HUES48 (cell line): ENCODE results near the gene GSG1.

Source experiments
- H3K27ac ChIP-seq: one replicate; pipeline ENCODE4 v1.7.0; 2013; ENCODE audit warnings: low read depth, low read length, inconsistent platforms
- H3K27me3 ChIP-seq: 2 replicates; pipeline ENCODE4 v1.6.1; 2013; ENCODE audit warnings: mild to moderate bottlenecking, low read length; ENCODE audit not compliant: control insufficient read depth, insufficient read depth
- H3K36me3 ChIP-seq: 2 replicates; pipeline ENCODE4 v1.6.1; 2013; ENCODE audit warnings: low read length; ENCODE audit not compliant: control insufficient read depth, insufficient read depth
- H3K4me1 ChIP-seq: 2 replicates; pipeline ENCODE4 v1.6.1; 2013; ENCODE audit warnings: mild to moderate bottlenecking, low read length; ENCODE audit not compliant: control insufficient read depth, insufficient read depth
- H3K4me3 ChIP-seq: 2 replicates; pipeline ENCODE4 v1.5.1; 2013; ENCODE audit warnings: mild to moderate bottlenecking, low read depth, low read length
- H3K9ac ChIP-seq: 2 replicates; pipeline ENCODE4 v1.6.1; 2013; ENCODE audit warnings: mild to moderate bottlenecking, low read depth, low read length, moderate library complexity
- H3K9me3 ChIP-seq: 2 replicates; pipeline ENCODE4 v1.6.1; 2013; ENCODE audit warnings: low read length; ENCODE audit not compliant: control insufficient read depth, insufficient read depth

GSG1 gene

DNA sequence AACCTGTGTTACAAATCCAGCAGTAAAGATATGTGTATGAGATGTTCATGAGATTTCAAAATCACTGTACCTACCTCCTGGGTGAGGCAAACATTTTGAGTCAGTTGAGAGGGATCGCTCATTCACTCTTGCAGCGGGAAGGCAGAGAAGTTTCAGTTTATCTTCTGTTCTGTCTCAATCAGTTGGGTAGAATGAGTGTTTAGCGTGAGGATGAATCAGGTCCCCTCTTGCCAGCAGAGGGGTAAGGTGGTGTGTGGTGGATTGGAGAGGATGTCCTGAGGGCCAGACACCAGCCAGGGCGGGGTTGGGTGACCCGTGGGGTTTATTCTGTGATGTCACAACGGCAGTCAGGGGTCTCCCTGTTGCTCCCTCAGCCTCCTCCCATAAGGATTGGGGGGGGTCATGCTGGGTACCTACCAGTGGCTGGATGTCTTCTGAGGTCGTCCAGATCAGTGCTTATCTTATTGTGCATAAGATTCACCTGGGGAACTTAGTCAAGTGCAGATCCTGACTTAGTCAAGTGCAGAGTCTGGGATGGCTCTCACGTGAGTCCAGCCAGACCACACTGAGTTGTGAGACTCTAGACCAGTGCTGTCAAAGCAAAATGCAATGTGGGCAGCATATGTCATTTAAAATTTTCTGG, at the start of gene GSG1:
TSS of gene GSG1 (minus strand) at position 277 of the 643 bp plus-strand sequence. CDS start at position 122, 155 bp downstream.
- Histone ChIP-seq H3K4me3 (no peak within 1 kb of the TSS), H3K27me3 (no peaks in the 10 kb centered on the region; the same call in 1 of the 2 replicates), H3K9ac (no peak within 1 kb of the TSS), H3K27ac (no peak within 1 kb of the TSS), H3K4me1 (peaks cover 25% of the 10 kb centered on the region), H3K36me3 (no peaks in the 10 kb centered on the region), H3K9me3 (no peaks in the 10 kb centered on the region)

DNA sequence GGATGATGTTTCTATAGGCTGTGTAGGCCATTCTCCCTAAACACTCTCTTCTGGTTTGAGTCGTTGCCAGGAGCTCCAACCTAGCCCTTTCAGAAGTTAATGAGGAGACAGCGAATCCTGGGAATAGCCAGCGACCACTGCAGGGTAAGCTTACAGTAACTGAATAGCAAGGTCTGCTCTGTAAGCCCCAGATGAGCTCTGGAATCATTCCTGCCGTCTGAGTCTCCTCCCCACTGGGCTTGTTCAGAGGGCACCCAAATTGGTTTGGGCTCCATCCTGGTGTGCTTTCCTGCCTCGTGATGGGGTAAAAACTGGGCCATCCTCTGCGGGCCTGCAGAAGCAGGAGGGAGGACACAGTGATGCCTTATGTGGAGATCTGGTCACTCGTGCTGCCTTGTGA, 49.7 kb upstream of the GSG1 start:
- Histone ChIP-seq H3K9ac (no peak overlapping the region), H3K27ac (no peak overlapping the region), H3K9me3 (no peaks in the 10 kb centered on the region), H3K4me3 (no peak overlapping the region), H3K4me1 (peaks cover 3% of the 10 kb centered on the region; the same call in 1 of the 2 replicates), H3K27me3 (no peaks in the 10 kb centered on the region), H3K36me3 (no peaks in the 10 kb centered on the region)

DNA sequence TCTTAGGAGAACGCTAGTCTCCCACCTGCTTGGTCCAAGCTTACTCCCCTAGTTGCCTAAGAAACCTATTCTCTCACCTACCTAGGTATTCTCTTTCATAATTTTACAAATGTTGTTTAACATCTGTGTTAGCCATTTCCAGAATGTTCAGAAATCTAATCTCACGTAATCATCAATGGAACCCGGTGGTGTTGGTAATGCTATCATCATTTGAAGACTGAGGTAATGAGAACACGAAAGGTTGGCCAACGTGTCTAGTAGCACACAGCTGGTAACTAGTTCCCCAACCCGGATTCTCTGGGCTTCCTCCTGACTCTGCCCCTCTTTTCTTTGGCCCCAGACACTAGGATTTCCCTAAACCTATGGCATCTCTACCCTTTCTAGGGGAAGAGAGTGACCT, 49.3 kb upstream of the GSG1 start:
- Histone ChIP-seq H3K4me1 (peaks cover 3% of the 10 kb centered on the region; the same call in 1 of the 2 replicates), H3K27me3 (no peaks in the 10 kb centered on the region), H3K27ac (no peak overlapping the region), H3K36me3 (no peaks in the 10 kb centered on the region), H3K9ac (no peak overlapping the region), H3K9me3 (no peaks in the 10 kb centered on the region), H3K4me3 (no peak overlapping the region)

DNA sequence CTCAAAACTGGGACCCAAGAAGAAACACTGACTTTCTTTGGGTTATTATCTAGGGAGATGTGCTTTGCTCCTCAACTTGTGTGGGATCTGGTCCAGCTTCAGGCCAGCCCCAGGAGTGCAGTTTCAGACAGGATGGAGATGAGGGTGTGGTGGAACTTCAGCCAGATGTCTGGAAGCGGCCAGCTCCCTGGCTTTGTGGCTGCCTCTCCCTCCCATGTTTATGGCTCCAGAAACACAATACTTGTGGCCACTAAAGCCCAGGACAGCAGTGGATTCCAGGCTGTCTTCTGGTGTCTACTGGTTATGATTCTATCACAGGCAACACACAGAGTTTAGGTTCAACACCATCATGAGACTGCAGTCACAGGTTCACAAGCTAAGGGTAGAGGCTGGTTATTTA, 48.8 kb upstream of the GSG1 start:
- H3K4me3 ChIP-seq = no peak overlapping the region
- H3K36me3 ChIP-seq = no peaks in the 10 kb centered on the region
- no peak overlapping the region for H3K27ac ChIP-seq
- no peaks in the 10 kb centered on the region for H3K27me3 ChIP-seq
- peaks cover 3% of the 10 kb centered on the region; the same call in 1 of the 2 replicates for H3K4me1 ChIP-seq
- H3K9ac ChIP-seq = no peak overlapping the region
- H3K9me3 ChIP-seq = no peaks in the 10 kb centered on the region

DNA sequence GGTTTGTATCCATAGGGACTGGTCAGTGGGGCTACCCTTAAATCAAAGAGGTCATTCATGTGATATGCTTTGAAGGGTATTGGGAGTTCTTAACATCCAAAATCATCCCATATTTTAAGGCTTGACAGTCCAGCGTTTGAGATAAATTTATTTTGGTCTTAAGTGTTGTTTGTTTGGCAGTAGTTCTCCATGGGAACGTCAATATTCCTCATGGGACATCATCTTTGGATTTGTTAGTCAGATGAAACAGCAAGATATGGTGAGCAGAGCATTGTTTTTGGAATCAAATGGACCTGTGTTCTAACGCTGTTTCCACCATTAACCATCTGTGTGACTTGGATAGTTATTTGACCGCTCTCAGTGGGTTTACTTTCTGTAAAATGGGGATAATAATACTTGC, 45.9 kb upstream of the GSG1 start:
- Histone ChIP-seq H3K27ac (no peak overlapping the region), H3K4me3 (no peak overlapping the region), H3K27me3 (no peaks in the 10 kb centered on the region), H3K9ac (no peak overlapping the region), H3K4me1 (peaks cover 2% of the 10 kb centered on the region; the same call in 1 of the 2 replicates), H3K9me3 (no peaks in the 10 kb centered on the region), H3K36me3 (no peaks in the 10 kb centered on the region)

DNA sequence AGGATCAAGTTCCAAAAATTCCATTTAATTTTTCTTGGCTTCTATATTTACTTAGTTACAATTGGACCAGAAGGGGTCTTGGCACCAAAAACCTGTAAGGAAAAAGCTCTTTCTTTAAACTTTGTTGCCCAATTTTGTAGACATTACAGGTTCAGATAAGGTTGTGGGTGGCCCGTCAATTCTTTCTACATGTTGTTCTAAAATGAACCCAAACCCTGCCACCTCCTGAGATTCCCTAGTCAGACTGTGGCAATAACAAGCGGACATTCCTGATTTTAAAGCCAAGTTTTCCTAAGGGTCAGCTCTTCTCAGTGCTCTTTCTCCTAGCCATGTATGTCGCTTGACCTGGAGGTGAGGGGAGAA, 45.0 kb upstream of the GSG1 start:
- no peaks in the 10 kb centered on the region for H3K4me1 ChIP-seq
- no peak overlapping the region for H3K4me3 ChIP-seq
- H3K27me3 ChIP-seq = no peaks in the 10 kb centered on the region
- H3K36me3 ChIP-seq = no peaks in the 10 kb centered on the region
- no peak overlapping the region for H3K27ac ChIP-seq
- H3K9ac ChIP-seq = no peak overlapping the region
- H3K9me3 ChIP-seq = no peaks in the 10 kb centered on the region

DNA sequence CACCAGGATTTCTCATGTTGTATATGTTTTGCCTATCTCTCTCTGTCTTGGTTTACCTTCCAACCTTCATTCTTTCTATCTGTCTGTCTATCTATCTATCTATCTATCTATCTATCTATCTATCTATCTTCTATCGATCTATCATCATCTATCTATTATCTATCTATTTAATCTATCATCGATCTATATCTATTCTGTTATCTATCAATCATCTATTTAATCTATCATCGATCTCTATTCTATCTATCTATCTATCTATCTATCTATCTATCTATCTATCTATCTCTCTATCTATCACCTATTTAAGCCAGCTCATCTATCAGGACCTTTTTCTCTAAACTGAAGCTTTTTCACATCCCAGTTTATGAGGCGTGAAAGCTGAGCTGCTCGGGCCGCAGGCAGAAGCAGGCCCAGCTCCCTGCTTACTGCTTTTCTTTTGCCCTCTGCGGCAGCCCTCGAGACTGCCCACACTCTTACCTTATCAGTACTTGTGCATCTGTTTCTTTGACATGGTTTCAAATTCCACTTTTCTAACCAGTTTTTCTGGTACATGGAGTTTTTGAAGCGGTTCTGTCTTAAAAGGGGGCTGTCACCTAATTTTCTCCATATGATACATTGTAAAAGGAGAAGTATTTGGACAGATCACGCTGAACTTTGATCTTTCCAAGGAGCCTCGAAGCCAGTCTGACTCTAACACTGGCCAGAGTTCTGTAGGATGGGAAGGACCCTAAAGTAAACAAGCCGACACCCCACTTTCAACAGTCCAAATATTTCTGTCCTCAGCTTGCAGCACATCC, 44.4 kb upstream of the GSG1 start:
- H3K4me1 ChIP-seq = no peaks in the 10 kb centered on the region
- H3K27ac ChIP-seq = no peak overlapping the region
- H3K9me3 ChIP-seq = no peaks in the 10 kb centered on the region
- H3K27me3 ChIP-seq = no peaks in the 10 kb centered on the region
- no peak overlapping the region for H3K4me3 ChIP-seq
- H3K9ac ChIP-seq = no peak overlapping the region
- H3K36me3 ChIP-seq = no peaks in the 10 kb centered on the region

DNA sequence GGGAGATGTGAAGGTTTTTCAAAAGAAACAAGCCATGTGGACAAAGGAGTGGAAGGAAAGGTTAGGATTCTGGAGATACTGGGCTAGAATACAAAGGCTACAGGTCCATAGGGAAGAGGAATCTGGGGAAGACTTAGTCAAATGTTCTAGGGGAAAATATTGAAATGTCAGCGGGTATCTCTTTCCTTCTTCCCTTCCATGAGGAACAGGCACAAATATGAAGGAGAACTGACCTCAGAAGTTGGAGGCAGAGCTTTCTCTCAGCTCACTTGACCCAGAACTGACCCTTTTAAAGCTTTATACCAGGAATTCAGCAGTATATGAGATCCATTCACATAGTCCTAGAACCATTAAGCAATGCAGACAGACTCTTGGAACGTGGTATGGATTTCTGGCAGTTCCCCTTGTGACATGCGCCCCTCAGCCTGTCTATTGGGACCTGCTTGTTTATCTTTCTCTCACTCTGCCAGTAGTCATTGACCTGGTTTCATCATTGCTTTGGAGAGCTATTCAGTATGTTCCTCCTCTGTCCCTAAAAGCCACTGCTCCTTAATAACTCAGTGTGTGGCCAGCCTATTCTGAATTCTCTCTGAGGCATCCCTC, 43.0 kb upstream of the GSG1 start:
- no peaks in the 10 kb centered on the region for H3K27me3 ChIP-seq

DNA sequence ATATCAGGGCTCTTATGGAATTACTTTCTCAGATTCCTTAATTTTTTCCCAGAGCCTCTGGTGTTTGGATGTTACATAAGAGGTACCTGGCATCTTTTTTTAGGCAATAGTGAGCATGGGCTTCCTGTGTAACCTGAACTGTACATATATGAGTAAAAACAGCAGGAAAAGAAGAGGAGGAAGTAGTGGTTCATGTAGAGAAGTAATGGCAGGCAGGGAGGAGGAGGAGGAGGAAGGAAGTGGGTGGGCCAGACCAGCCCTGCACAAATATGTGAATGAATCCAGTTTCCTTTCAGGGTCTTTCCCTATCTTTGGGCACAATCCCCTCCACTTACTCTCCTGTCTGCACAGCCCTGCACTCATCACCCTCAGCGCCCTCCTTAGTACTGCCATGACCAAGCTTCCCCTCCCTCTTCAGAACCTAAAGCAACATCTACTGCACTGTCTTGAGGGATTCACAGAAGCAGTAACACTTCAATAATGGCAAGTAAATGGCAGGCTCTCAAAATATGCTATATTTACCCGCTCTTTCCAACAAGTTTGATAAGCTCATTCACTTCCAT, 40.9 kb upstream of the GSG1 start:
- no peaks in the 10 kb centered on the region for H3K9me3 ChIP-seq

More for the DNA sequence above, 43.0 kb upstream of the GSG1 start:
- Histone ChIP-seq H3K9me3 (no peaks in the 10 kb centered on the region), H3K4me3 (no peak overlapping the region), H3K36me3 (no peaks in the 10 kb centered on the region), H3K27ac (no peak overlapping the region), H3K4me1 (no peaks in the 10 kb centered on the region), H3K9ac (no peak overlapping the region)

DNA sequence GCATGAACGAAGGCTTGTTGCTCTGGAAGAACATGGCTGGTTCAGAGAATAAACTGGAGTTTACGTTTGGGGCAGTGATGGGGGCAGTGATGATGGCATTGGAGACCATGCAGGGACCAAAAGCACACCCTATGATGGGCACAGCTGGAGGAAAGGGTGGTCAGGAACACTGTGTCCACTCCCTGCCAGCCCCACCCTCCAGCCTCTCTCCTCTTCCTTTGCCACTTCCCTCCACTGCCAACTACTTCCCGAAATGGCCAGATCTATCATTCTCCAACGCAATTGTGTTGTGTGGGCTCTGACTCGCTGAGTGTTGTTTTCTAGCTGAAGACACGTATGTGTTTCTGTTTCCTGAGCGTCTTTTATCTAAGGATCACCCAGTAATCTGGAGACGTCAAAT, 39.3 kb upstream of the GSG1 start:
- H3K4me3 ChIP-seq = no peak overlapping the region

More for the DNA sequence above, 40.9 kb upstream of the GSG1 start:
- Histone ChIP-seq H3K4me1 (no peaks in the 10 kb centered on the region), H3K36me3 (no peaks in the 10 kb centered on the region), H3K9ac (no peak overlapping the region), H3K4me3 (no peak overlapping the region), H3K27ac (no peak overlapping the region), H3K27me3 (no peaks in the 10 kb centered on the region)

DNA sequence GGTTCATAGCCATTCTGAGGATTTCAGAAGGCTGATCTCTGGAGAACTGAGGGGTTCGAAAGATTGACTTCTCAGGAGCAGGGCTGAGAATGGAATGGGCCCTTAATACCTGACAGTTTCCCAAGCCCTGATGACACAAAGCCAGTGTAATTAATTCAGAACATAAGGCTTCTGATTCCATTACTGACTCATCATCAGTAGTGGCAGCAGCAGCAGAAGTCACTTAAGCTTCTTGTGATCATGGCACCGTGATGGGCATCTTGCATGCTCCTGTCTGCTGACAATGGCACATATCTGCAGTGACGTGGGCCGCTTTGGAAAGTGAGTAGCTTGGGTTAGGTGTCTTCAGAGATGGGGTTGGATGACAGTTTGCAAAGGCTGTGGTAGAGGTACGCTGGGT, 38.2 kb upstream of the GSG1 start:
- no peak overlapping the region for H3K9ac ChIP-seq
- no peaks in the 10 kb centered on the region for H3K27me3 ChIP-seq
- H3K9me3 ChIP-seq = no peaks in the 10 kb centered on the region
- H3K4me3 ChIP-seq = no peak overlapping the region
- H3K4me1 ChIP-seq = no peaks in the 10 kb centered on the region
- H3K36me3 ChIP-seq = no peaks in the 10 kb centered on the region
- no peak overlapping the region for H3K27ac ChIP-seq

More for the DNA sequence above, 39.3 kb upstream of the GSG1 start:
- Histone ChIP-seq H3K9me3 (no peaks in the 10 kb centered on the region), H3K36me3 (no peaks in the 10 kb centered on the region), H3K27ac (no peak overlapping the region), H3K9ac (no peak overlapping the region), H3K4me1 (no peaks in the 10 kb centered on the region), H3K27me3 (no peaks in the 10 kb centered on the region)
